ENCODE measurements around the gene TCEAL4.
"Not testable (repeated sequence)": the region's sequence is repeated elsewhere in the genome, so short reads cannot be mapped to it uniquely, and the experiment has no call there.

The TCEAL4 gene

GRCh38 chrX:103585411-103586313, at the start of gene TCEAL4:
TSS of gene TCEAL4 (plus strand) at chrX:103585515. CDS start at chrX:103586676, 1,161 bp downstream.
- no peak for DNase-seq

- no peak for DNase-seq
Measured at GRCh38 chrX:103536071-103536470, 49.2 kb upstream of the TCEAL4 start.

- DNase-seq, result no peak
Measured at GRCh38 chrX:103536732-103537131, 48.6 kb upstream of the TCEAL4 start.

- DNase-seq, result no peak
Measured at GRCh38 chrX:103537871-103538387, 47.4 kb upstream of the TCEAL4 start.

GRCh38 chrX:103538728-103539127, 46.6 kb upstream of the TCEAL4 start:
- DNase-seq, result no peak

- no peak for DNase-seq
Measured at GRCh38 chrX:103539695-103540094, 45.6 kb upstream of the TCEAL4 start.

GRCh38 chrX:103540145-103540544, 45.2 kb upstream of the TCEAL4 start:
- no peak for DNase-seq

- DNase-seq, result no peak
Measured at GRCh38 chrX:103549916-103550315, 35.4 kb upstream of the TCEAL4 start.

GRCh38 chrX:103550415-103551051, 34.8 kb upstream of the TCEAL4 start:
- DNase-seq, result no peak

GRCh38 chrX:103552236-103552635, 33.1 kb upstream of the TCEAL4 start:
- no peak for DNase-seq

- no peak for DNase-seq
Measured at GRCh38 chrX:103554687-103555424, 30.5 kb upstream of the TCEAL4 start.

GRCh38 chrX:103556963-103557612, 28.2 kb upstream of the TCEAL4 start:
- DNase-seq, result no peak

GRCh38 chrX:103560256-103560655, 25.1 kb upstream of the TCEAL4 start:
- DNase-seq, result no peak

GRCh38 chrX:103562801-103563200, 22.5 kb upstream of the TCEAL4 start:
- no peak for DNase-seq

- DNase-seq, result no peak
Measured at GRCh38 chrX:103565197-103565596, 20.1 kb upstream of the TCEAL4 start.

GRCh38 chrX:103565752-103566151, 19.6 kb upstream of the TCEAL4 start:
- DNase-seq, result peak; percentile 1

- no peak for DNase-seq
Measured at GRCh38 chrX:103571121-103571520, 14.2 kb upstream of the TCEAL4 start.

GRCh38 chrX:103571726-103572125, 13.6 kb upstream of the TCEAL4 start:
- no peak for DNase-seq

- no peak for DNase-seq
Measured at GRCh38 chrX:103573202-103573601, 12.1 kb upstream of the TCEAL4 start.

- no peak for DNase-seq
Measured at GRCh38 chrX:103584596-103584995, 719 bp upstream of the TCEAL4 start.

GRCh38 chrX:103586314-103586646, 965 bp downstream of the TCEAL4 start:
- DNase-seq, result no peak

GRCh38 chrX:103586659-103587058, 1.3 kb downstream of the TCEAL4 start:
- no peak for DNase-seq

- not testable (repeated sequence) for DNase-seq
Measured at GRCh38 chrX:103592295-103592694, 7.0 kb downstream of the TCEAL4 start.

Data from amniotic stem cell (primary cell).